ENCODE results near the gene CRAT.
A peak's percentile ranks its signal among the peaks of the same experiment; 100 is the strongest.

The CRAT gene

DNA sequence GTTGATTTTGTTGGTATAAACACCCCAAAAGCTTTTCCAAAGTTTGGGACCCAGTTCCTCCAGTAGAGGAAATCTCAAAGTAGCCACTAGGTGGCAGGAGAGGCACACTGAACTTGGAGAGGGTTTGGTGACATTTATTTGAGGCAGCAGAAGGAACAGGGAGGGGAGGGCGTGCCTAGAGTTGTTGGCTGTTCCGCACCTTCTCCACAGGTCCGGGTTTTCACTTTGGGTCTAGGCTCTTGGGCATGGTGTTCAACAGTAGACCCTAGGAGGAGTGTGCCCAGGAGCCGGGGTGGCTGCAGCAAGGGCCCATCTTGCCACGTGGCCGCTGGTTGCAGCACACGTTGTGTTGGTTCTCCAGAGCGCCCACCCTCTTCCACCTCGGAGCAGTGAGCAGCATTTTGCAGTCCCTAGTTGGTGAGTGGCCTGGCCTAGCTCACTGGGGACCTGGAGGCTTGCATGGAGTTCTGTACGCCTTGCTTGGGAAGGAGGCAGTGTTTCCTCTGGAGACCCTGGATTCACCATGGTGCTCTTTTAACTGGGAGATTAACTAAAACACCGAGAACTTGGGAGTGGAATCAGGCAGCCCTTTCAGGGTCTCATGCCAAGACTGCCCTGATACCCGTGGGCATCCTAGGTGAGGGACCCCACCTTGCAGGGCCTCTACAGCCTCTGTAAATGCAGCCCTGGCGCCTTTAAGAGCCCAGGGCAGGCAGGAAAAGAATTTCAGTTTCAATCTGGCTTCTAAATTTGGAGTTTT is 28.8 kb upstream of the CRAT start:
- TF ChIP-seq, protein P1, sequence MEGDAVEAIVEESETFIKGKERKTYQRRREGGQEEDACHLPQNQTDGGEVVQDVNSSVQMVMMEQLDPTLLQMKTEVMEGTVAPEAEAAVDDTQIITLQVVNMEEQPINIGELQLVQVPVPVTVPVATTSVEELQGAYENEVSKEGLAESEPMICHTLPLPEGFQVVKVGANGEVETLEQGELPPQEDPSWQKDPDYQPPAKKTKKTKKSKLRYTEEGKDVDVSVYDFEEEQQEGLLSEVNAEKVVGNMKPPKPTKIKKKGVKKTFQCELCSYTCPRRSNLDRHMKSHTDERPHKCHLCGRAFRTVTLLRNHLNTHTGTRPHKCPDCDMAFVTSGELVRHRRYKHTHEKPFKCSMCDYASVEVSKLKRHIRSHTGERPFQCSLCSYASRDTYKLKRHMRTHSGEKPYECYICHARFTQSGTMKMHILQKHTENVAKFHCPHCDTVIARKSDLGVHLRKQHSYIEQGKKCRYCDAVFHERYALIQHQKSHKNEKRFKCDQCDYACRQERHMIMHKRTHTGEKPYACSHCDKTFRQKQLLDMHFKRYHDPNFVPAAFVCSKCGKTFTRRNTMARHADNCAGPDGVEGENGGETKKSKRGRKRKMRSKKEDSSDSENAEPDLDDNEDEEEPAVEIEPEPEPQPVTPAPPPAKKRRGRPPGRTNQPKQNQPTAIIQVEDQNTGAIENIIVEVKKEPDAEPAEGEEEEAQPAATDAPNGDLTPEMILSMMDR (IDR thresholded peaks at IDR 0.05), result peak; percentile 81
- H3K4me3 ChIP-seq (ENCODE audit: low read depth, low read length), result peak overlapping the region; percentile 69
- peak overlapping the region; percentile 79 for H3K4me2 ChIP-seq (ENCODE audit: low read length)
- peaks cover 38% of the 10 kb centered on the region for H3K4me1 ChIP-seq
- H3K27ac ChIP-seq, result peak overlapping the region; percentile 100
- peak overlapping the region; percentile 54 for H2AFZ ChIP-seq
- no peak overlapping the region for H3K9ac ChIP-seq
- no peaks in the 10 kb centered on the region for H3K9me3 ChIP-seq (ENCODE audit: control insufficient read depth, low read length)
- H3K79me2 ChIP-seq, result peaks cover 8% of the 10 kb centered on the region
- H3K27me3 ChIP-seq (ENCODE audit: control insufficient read depth, insufficient read depth, low read length), result no peaks in the 10 kb centered on the region
- H3K36me3 ChIP-seq (ENCODE audit: control insufficient read depth, insufficient read depth, low read length), result no peaks in the 10 kb centered on the region

DNA sequence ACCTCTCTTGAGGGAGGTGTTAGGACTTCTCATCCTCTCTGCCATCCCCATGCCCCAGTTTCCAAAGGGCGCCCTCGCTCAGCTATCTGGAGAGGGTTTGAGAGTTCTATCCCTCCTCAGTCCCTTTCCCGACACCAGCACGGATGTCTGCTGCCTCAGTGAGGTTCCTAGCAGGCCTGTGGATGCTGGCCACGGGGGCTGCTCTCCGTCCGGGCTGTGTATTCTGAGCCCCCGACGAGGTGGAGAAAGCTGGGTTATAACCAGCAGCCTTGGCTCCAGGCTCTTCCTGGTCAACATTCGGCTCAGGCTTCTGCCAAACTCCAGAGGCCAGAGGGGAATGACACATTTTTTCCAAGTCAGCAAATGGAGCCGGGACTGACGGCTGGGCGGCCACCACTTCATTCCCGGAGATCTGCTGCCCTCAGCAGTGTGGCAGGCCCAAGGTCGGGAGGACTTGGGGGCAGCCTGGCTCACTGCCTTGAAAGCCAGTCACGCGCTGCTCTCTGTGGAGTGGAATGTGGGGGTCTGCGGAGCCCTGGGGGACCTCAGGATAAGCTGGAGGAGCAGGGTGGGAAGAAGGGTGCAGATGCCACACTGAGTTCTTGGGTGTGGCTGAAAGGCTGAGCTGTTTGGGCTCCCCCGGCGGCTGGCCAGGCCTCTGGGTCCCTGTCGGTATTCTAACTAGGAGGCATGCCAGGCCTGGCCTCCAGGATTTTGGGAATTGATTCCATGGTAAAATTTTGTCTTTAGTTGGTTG is 28.1 kb upstream of the CRAT start:
- H3K27me3 ChIP-seq (ENCODE audit: control insufficient read depth, insufficient read depth, low read length), result no peaks in the 10 kb centered on the region
- peak overlapping the region; percentile 100 for H3K27ac ChIP-seq
- peak overlapping the region; percentile 56 for H2AFZ ChIP-seq
- H3K79me2 ChIP-seq, result peaks cover 5% of the 10 kb centered on the region
- peak overlapping the region; percentile 69 for H3K4me3 ChIP-seq (ENCODE audit: low read depth, low read length)
- no peak overlapping the region for H3K9ac ChIP-seq
- H3K4me1 ChIP-seq, result peaks cover 38% of the 10 kb centered on the region
- H3K36me3 ChIP-seq (ENCODE audit: control insufficient read depth, insufficient read depth, low read length), result no peaks in the 10 kb centered on the region
- H3K9me3 ChIP-seq (ENCODE audit: control insufficient read depth, low read length), result no peaks in the 10 kb centered on the region
- TF ChIP-seq, protein P1 (IDR thresholded peaks at IDR 0.05), result no peak
- H3K4me2 ChIP-seq (ENCODE audit: low read length), result peak overlapping the region; percentile 55

DNA sequence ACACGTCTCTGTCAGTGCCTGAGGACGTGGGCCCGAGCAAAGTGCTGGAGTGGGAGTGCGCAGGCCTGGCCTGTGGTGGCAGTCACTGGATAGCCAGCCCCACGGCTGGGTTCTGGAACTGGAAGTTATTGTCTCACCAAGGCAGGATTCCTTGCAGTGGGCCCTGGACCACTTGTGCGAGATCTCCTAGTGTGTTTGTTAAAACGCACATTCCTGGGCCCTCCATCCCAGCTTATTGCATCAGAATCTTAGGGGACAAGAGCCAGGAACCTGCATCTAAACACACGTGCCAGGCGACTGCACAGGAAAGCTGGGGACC is 27.5 kb upstream of the CRAT start:
- H3K9me3 ChIP-seq (ENCODE audit: control insufficient read depth, low read length), result no peaks in the 10 kb centered on the region
- TF ChIP-seq, protein P1 (IDR thresholded peaks at IDR 0.05), result no peak
- no peaks in the 10 kb centered on the region for H3K36me3 ChIP-seq (ENCODE audit: control insufficient read depth, insufficient read depth, low read length)
- H3K4me2 ChIP-seq (ENCODE audit: low read length), result peak overlapping the region; percentile 55
- peaks cover 36% of the 10 kb centered on the region for H3K4me1 ChIP-seq
- no peak overlapping the region for H2AFZ ChIP-seq
- H3K79me2 ChIP-seq, result peaks cover 3% of the 10 kb centered on the region
- no peaks in the 10 kb centered on the region for H3K27me3 ChIP-seq (ENCODE audit: control insufficient read depth, insufficient read depth, low read length)
- peak overlapping the region; percentile 100 for H3K27ac ChIP-seq
- no peak overlapping the region for H3K9ac ChIP-seq
- H3K4me3 ChIP-seq (ENCODE audit: low read depth, low read length), result no peak overlapping the region

DNA sequence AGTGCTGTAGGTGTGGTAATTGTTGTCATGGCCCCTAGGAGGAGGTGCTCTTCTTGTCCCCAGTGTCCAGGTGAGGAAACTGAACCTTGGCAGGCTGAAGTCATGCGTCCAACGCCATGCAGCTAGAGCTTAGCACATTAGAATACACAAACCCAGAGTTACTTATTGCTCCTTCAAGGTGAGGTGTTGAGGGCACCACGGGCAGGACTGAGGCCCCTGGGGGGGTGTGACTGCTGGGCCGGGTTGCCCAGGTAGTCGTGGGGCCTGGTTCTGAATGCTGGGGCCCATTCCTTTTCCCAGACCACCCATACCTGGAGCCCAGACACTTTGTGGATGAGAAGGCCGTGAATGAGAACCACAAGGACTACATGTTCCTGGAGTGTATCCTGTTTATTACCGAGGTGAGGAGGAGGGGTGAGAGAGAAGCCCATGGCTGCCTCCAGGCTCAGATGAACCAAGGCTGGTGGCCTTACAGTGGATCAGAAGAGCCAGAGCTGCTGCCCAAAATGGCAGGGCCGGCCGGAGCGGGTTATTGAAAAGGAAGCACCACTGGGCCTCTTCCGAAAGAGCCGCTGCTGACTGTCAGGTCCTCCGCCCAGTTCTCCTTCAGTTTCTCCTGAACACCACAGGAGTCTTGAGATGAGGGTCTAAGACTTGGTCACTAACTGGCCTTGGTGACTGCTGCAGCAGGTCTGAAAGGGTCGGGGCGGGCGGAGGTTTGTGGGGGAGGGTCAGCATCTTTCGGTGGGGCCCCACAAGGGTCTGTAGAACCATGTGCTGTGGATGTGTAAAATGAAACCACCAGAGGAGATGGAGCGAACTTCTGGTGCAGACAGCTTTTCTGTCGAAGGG is 26.9 kb upstream of the CRAT start:
- Histone ChIP-seq H3K27ac (peak overlapping the region; percentile 100), H3K9ac (no peak overlapping the region), H3K4me2 (ENCODE audit: low read length) (peak overlapping the region; percentile 55), H3K4me1 (peaks cover 31% of the 10 kb centered on the region), H3K36me3 (ENCODE audit: control insufficient read depth, insufficient read depth, low read length) (no peaks in the 10 kb centered on the region), H3K79me2 (peaks cover 4% of the 10 kb centered on the region), H3K27me3 (ENCODE audit: control insufficient read depth, insufficient read depth, low read length) (no peaks in the 10 kb centered on the region), H2AFZ (no peak overlapping the region), H3K9me3 (ENCODE audit: control insufficient read depth, low read length) (no peaks in the 10 kb centered on the region), H3K4me3 (ENCODE audit: low read depth, low read length) (no peak overlapping the region)
- TF ChIP-seq, protein P1 (IDR thresholded peaks at IDR 0.05), result no peak
